GM12873 (cell line): ENCODE measurements around the gene SLC25A22.

Experiments
- TF ChIP-seq, protein P1 (sequence below): IDR thresholded peaks from 2 replicates; pipeline ENCODE4 v1.5.1; 2012; ENCODE audit warnings: low read depth, mild to moderate bottlenecking, moderate library complexity, low read length, control low read depth; ENCODE audit not compliant: insufficient read depth; ENCODE audit errors: missing control alignments

Gene SLC25A22

GRCh38 chr11:818396-819128, 20.5 kb upstream of the SLC25A22 start, which contains the start of gene PNPLA2:
PNPLA2 (plus strand) TSS chr11:818914; CDS start chr11:819719, 805 bp downstream.
- TF ChIP-seq, protein P1, sequence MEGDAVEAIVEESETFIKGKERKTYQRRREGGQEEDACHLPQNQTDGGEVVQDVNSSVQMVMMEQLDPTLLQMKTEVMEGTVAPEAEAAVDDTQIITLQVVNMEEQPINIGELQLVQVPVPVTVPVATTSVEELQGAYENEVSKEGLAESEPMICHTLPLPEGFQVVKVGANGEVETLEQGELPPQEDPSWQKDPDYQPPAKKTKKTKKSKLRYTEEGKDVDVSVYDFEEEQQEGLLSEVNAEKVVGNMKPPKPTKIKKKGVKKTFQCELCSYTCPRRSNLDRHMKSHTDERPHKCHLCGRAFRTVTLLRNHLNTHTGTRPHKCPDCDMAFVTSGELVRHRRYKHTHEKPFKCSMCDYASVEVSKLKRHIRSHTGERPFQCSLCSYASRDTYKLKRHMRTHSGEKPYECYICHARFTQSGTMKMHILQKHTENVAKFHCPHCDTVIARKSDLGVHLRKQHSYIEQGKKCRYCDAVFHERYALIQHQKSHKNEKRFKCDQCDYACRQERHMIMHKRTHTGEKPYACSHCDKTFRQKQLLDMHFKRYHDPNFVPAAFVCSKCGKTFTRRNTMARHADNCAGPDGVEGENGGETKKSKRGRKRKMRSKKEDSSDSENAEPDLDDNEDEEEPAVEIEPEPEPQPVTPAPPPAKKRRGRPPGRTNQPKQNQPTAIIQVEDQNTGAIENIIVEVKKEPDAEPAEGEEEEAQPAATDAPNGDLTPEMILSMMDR = no peak

- TF ChIP-seq, protein P1 = no peak
Observed at GRCh38 chr11:816433-816779, 18.3 kb upstream of the SLC25A22 start.

DNA sequence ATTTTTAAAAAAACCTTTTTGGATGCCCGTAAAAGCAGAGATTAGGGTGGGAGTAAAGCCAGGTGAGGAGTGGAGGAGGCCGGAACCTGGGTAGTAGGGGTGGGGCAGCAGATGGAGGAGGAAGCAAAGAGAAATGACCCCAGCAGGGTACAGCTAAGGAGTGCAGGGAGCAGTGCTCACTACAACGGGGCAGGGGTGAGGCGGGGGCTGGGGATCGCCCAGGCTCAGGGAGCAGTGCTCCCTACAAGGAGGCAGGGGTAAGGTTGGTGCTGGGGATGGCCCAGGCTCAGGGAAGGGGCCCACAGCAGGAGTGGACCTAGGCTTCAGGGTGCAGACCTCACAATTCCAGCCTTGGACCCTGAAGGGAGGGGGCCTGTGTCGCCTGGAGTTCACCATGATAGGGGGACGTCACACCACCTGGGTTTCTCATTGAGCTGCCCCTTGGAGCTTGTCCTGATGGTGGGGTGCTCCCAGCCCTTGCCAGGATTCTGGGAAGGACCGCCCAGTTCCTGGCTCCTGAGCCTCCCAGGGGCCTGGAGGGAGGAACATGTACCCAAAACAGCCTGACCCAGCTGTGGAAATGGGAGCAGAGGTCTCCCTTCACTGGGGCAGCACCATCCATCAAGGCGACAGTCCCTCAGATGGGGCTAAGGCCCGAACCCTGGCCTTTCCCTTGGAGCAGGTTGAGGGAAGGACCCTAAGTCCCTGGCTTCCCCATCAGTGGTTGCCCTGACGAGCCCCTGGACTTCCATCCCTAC, 17.8 kb upstream of the SLC25A22 start:
- TF ChIP-seq, protein P1 = no peak

- TF ChIP-seq, protein P1 = no peak
Observed at GRCh38 chr11:813456-814096, 15.5 kb upstream of the SLC25A22 start.

- TF ChIP-seq, protein P1 = no peak
Observed at GRCh38 chr11:813072-813455, 15.0 kb upstream of the SLC25A22 start.

GRCh38 chr11:812390-812789, 14.3 kb upstream of the SLC25A22 start:
- TF ChIP-seq, protein P1 = no peak
